Activated CD8-positive, alpha-beta memory T cell treated with anti-CD3 and anti-CD28 coated beads, Interleukin-2, amount 10 ng/mL, durations not matched to agents 7 days and 5 days (primary cell): ENCODE results near the gene CTNNA3. TPM values are rescaled to one million over a fixed set of nuclear protein-coding genes. Genes with fewer than 3 reads are reported as not detected.
A peak's percentile ranks its signal among the peaks of the same experiment; 100 is the strongest.
"Not testable (repeated sequence)": the region's sequence is repeated elsewhere in the genome, so short reads cannot be mapped to it uniquely, and the experiment has no call there.

Source experiments
- ATAC-seq: fragments of 150-1000 bp; cut with Tn5 transposase; one replicate; pipeline ENCODE4 v1.10.0; 2021; ENCODE audit warnings: moderate library complexity
- CTCF ChIA-PET: fragments of 350-600 bp; sonication (Branson Sonifier 250); formaldehyde crosslinking; loops from one replicate; lab custom pipeline; 2021; ENCODE audit warnings: antibody characterized with exemption; lab: Charles Lee
- DNase-seq: peaks from one replicate; pipeline ENCODE4 v3.0.0-alpha.2; 2020
- H3K27ac Mint-ChIP-seq: one replicate; pipeline ENCODE4 v1.8.0; 2021; ENCODE audit warnings: mild to moderate bottlenecking, mixed read lengths
- H3K27me3 Mint-ChIP-seq: one replicate; pipeline ENCODE4 v1.8.0; 2021; ENCODE audit warnings: mixed read lengths
- H3K36me3 Mint-ChIP-seq: one replicate; pipeline ENCODE4 v1.8.0; 2021; ENCODE audit warnings: mild to moderate bottlenecking, mixed read lengths
- H3K4me1 Mint-ChIP-seq: one replicate; pipeline ENCODE4 v1.8.0; 2021; ENCODE audit warnings: mixed read lengths
- H3K4me3 Mint-ChIP-seq: one replicate; pipeline ENCODE4 v1.8.0; 2021; ENCODE audit warnings: mild to moderate bottlenecking, moderate library complexity, mixed read lengths
- H3K9me3 Mint-ChIP-seq: one replicate; pipeline ENCODE4 v1.8.0; 2022; ENCODE audit warnings: low read depth, mixed read lengths
- total RNA-seq, 2 experiments: library from RNA; stranded (reverse); gene quantifications; one replicate each; pipeline ENCODE4 v1.2.3, GENCODE V29; 2021

CTNNA3 gene
- total RNA-seq, 2 experiments from 2014 or later = 0.61 TPM; not detected in 1

DNA sequence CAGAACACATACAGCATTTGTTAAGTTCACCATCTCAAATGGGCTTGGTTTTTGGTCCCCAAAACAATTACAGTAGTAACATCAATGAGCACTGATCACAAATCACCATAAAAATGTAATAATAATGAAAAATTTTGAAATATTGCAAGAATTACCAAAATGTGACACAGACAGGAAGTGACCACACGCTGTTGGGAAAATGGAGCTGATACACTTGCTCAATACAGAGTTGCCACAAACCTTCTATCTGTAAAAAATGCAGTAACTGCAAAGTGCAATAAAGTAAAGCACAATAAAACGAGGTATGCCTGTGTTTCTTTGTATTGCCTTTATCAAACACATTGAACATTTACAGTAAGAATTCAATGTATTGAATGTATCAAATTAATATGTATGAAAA, 262.7 kb downstream of the CTNNA3 start:
- no peaks in the 10 kb centered on the region for H3K9me3 Mint-ChIP-seq
- H3K4me3 Mint-ChIP-seq = no peak overlapping the region
- DNase-seq = no peak
- no peaks in the 10 kb centered on the region for H3K4me1 Mint-ChIP-seq
- H3K27me3 Mint-ChIP-seq = no peaks in the 10 kb centered on the region
- H3K27ac Mint-ChIP-seq = no peak overlapping the region
- CTCF ChIA-PET = no interaction called here
- no peak for ATAC-seq
- H3K36me3 Mint-ChIP-seq = no peaks in the 10 kb centered on the region

DNA sequence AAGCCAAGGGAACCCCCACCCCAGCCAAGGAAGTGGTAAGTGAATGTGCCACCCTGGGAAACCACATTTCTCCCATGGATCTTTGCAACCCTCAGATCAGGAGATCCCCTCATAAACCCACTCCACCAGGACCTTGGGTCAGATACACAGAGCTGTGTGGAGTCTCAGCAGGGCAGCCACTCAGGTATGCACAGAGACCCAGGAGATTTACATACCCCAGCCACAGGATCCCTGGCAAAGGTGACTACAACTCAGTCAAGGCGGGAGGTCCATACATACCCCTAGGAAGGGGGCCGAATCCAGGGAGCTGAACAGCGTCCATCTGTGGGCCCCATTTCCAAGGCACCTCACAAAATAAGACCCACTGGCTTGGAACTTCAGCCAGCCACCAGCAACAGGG, 293.4 kb downstream of the CTNNA3 start:
- H3K4me1 Mint-ChIP-seq = no peaks in the 10 kb centered on the region
- no peak for DNase-seq
- ATAC-seq = no peak
- H3K27ac Mint-ChIP-seq = no peak overlapping the region
- no peaks in the 10 kb centered on the region for H3K36me3 Mint-ChIP-seq
- CTCF ChIA-PET = no interaction called here
- H3K4me3 Mint-ChIP-seq = no peak overlapping the region
- H3K27me3 Mint-ChIP-seq = no peaks in the 10 kb centered on the region
- H3K9me3 Mint-ChIP-seq = no peaks in the 10 kb centered on the region

DNA sequence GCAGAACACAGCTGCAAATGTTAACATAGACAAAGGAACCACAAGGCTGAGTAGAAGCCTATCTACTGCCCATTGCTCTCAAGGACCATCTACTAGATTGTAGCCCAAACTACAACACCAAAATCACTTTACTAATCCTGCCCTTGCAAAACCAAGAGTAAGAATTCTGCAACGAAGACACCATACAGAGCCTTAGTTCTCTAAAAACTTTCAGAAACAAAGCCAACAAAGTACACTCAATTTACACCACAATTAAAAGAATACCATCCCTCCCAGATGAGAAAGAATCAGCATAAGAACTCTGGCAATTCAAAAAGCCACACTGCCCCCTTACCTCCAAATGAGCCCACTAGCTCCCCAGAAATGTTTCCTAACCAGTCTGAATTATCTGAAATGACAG, 294.3 kb downstream of the CTNNA3 start:
- ATAC-seq (no peak), DNase-seq (no peak)
- CTCF ChIA-PET = no interaction called here
- no peaks in the 10 kb centered on the region for H3K27me3 Mint-ChIP-seq
- H3K4me1 Mint-ChIP-seq = no peaks in the 10 kb centered on the region
- H3K4me3 Mint-ChIP-seq = no peak overlapping the region
- H3K27ac Mint-ChIP-seq = no peak overlapping the region
- no peaks in the 10 kb centered on the region for H3K9me3 Mint-ChIP-seq
- H3K36me3 Mint-ChIP-seq = no peaks in the 10 kb centered on the region

DNA sequence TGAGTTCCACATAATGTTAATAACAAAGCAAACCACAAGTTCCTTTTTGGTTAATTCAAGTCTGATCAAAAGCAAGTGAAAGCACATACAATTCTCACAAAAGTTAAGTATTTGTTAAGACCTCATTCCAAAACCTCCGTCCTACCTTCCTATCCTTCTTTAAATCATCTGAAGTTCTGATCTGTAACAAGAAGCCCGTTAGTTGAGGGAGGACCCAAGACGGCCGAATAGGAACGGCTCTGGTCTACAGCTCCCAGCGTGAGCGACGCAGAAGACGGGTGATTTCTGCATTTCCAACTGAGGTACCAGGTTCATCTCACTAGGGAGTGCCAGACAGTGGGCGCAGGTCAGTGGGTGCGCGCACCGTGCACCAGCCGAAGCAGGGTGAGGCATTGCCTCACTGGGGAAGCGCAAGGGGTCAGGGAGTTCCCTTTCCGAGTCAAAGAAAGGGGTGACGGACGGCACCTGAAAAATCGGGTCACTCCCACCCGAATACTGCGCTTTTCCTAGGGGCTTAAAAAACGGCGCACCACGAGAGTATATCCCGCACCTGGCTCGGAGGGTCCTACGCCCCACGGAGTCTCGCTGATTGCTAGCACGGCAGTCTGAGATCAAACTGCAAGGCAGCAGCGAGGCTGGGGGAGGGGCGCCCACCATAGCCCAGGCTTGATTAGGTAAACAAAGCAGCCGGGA, 309.0 kb downstream of the CTNNA3 start:
- H3K9me3 Mint-ChIP-seq, H3K36me3 Mint-ChIP-seq, H3K27ac Mint-ChIP-seq, ATAC-seq, DNase-seq, H3K4me1 Mint-ChIP-seq, CTCF ChIA-PET: not testable (repeated sequence)
- peaks cover 10% of the 10 kb centered on the region for H3K27me3 Mint-ChIP-seq
- H3K4me3 Mint-ChIP-seq = peak overlapping the region; percentile 36

DNA sequence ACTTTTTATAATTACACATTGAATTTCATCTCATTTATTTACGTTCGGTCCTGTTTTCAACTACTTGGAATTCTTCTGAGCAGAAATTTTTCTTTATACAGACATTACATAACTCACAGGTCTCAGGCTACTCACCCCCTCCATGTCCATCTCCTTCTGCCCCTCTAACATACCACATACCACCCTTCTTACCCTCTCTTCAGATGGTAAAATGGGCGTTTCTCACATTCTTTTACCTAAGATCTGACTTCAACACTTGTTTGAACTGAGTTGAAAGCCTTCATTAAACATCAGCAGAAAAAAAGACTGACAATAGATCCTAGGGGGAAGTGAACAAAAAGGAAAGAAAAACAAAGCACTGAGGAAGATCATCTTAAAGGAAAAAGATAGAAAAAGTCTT, 309.7 kb downstream of the CTNNA3 start:
- Mint-ChIP-seq H3K4me3 (no peak overlapping the region), H3K4me1 (peaks cover 3% of the 10 kb centered on the region), H3K9me3 (no peaks in the 10 kb centered on the region), H3K36me3 (no peaks in the 10 kb centered on the region), H3K27me3 (peaks cover 10% of the 10 kb centered on the region), H3K27ac (no peak overlapping the region)
- CTCF ChIA-PET = no interaction called here
- DNase-seq = no peak
- no peak for ATAC-seq

DNA sequence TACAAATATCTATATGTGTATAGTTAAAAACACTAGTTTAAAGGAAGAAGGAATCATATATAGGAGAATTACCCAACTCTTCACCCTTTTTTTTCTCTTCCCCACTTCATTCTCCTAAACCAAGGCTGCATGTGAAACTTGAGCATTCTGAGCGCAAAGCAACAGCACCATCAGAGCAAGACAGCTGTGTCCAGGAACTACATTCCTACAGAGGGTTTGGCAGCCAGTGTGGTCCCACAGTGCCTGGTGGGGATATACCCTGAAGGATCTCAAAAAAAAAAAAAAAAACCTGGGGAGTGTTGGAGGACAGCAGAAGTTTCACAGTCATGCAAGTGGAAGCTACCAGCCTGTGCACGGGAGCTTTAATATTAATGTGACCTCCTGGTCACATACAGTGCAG, 310.4 kb downstream of the CTNNA3 start:
- H3K4me1 Mint-ChIP-seq = peaks cover 3% of the 10 kb centered on the region
- no peaks in the 10 kb centered on the region for H3K9me3 Mint-ChIP-seq
- DNase-seq (no peak), ATAC-seq (no peak)
- H3K4me3 Mint-ChIP-seq = no peak overlapping the region
- CTCF ChIA-PET = no interaction called here
- H3K36me3 Mint-ChIP-seq = no peaks in the 10 kb centered on the region
- H3K27me3 Mint-ChIP-seq = peaks cover 10% of the 10 kb centered on the region
- no peak overlapping the region for H3K27ac Mint-ChIP-seq

DNA sequence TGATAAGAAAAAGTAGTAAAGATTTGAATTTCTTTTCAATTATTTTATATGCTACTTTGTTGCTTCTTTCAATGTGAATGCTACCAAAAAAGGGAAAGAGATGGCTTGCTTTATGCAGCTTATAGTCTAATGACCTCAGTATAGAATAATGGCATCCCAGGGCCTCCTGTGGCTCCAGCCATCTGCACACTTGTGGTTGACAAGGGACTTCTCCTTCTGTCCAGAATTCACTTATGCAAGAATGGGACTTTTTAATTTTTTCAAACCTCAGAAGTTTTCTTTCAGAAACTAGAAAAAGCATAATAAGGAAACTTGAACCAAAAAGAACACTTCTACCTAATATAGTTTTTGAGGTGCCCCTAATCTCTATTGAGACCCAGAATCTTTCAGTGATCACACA, 310.9 kb downstream of the CTNNA3 start:
- Mint-ChIP-seq H3K4me1 (peaks cover 3% of the 10 kb centered on the region), H3K4me3 (no peak overlapping the region), H3K36me3 (no peaks in the 10 kb centered on the region), H3K27me3 (peaks cover 10% of the 10 kb centered on the region), H3K9me3 (no peaks in the 10 kb centered on the region), H3K27ac (no peak overlapping the region)
- ATAC-seq = no peak
- CTCF ChIA-PET = no interaction called here
- DNase-seq = no peak

DNA sequence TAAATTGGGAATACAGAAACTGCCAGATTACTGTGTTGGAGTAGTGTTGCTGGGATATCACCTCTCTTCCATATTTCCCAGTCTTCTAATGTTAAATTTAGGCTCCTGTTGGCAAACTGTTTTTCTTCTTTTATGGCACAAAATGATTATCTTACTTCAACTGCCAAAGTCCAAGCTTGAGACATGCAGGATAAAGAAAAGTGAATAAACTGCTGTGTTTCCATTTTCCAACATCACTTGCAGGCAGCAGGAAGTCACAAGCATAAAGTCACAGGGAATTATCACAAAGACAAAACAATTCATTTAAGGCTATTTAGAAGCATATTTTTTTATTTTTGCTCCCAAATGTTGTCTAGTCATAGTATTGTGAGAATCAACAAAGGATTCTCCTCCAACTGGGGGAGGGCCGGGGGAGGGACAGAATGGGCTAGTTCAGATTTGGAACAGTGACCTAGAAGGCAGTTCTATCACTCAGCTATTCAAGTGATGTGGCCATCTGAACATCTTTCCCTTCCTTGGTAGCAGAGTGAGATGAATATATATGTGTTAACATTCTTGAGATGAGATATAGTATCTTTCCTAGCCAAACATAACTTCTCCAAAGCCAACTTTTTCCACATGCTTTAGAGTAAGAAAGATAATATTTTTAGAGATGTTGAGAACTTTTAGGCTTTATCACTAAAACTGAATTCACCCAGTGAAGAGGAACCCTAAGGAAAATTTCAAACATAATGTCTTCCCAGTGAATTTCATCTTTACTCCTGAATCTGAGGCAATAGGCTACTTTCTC, 364.7 kb downstream of the CTNNA3 start:
- Mint-ChIP-seq H3K4me3 (no peak overlapping the region), H3K27ac (no peak overlapping the region), H3K36me3 (no peaks in the 10 kb centered on the region), H3K4me1 (no peaks in the 10 kb centered on the region), H3K27me3 (no peaks in the 10 kb centered on the region), H3K9me3 (no peaks in the 10 kb centered on the region)
- DNase-seq (no peak), ATAC-seq (no peak)
- CTCF ChIA-PET = no interaction called here

DNA sequence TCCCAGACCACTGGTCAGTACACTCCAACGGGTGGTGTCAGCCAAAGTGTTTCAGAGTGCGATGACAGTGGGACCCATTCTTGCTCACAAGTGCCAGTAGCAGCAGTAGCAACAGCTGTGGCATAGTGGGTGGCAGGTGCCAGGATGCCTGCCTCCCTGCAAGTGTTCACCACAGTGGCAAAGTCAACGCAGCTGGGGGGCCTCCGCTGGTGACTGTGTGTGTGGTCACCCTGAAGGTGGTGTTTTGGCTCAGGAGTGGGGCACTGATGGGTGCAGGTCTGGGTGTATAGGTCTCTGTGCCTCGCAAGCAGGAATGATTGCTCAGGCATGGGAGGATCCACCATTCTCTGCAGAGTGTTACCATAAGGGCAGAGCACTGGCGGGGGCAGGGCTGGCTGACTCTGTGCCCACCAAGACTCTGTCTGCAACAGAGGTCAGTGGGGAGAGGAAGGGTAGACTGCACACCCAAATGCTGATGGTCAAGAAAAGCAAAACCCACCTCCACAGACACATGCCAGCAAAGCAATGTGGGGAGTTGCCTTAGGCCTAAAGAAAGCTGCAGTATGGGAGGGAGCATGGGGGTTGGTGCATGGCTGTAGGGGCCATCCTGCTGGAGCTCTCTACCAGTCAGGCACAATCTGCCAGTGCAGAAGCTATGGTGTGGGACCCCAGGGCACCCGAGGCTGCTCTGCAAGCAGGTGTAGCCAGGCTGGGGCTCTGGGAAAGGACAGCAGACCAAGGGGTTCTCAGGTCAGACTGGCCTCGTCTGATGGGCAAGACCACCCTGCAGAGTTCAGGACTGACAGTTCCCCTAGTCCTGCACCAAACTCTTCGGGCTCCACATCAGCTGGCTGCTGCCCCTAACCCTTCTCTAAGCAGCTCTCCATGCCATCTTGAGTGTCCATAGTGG, 368.1 kb downstream of the CTNNA3 start:
- Mint-ChIP-seq H3K27me3 (no peaks in the 10 kb centered on the region), H3K4me1 (no peaks in the 10 kb centered on the region), H3K36me3 (no peaks in the 10 kb centered on the region), H3K4me3 (no peak overlapping the region), H3K27ac (no peak overlapping the region), H3K9me3 (no peaks in the 10 kb centered on the region)
- ATAC-seq (no peak), DNase-seq (no peak)
- CTCF ChIA-PET = no interaction called here

DNA sequence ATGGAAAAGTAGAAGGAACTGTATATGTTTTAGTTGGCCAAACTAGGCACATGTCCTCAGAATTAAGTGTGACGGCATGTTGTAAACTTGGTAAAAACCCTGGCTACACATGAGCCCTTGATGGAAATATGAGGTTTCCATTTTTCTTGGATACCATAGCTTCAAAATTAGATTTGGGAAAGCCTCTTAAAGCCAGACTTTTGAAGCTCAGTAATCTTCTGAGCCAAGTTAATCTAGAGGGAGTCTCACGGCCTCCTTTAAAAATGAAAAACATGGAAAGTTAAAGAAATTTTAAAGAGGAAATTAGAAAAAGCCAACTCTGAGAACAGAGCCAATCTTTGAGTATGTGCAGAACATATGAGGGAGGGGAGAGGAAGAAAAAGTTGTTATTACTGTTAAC, 376.0 kb downstream of the CTNNA3 start:
- Mint-ChIP-seq H3K9me3 (no peaks in the 10 kb centered on the region), H3K36me3 (no peaks in the 10 kb centered on the region), H3K4me3 (no peak overlapping the region), H3K27ac (no peak overlapping the region), H3K27me3 (no peaks in the 10 kb centered on the region), H3K4me1 (no peaks in the 10 kb centered on the region)
- DNase-seq (no peak), ATAC-seq (no peak)
- CTCF ChIA-PET = no interaction called here

DNA sequence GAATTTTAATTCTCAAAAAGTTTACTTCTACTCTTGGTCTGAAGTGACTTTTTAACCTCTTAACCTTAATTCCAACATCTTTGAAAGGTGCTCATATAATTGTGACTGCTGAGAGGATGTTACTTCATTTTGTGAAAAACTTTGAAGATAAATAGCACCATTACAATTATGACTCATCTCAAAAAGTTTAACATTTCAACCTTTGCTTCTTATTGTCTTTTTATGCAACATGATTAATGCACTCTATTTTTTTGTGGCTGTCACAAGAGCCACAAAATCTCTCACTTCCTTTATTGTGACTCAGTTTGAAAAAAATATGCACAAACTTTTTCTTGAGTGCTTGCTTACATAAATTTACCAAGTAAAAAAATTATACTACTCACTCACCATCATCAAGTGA, 387.1 kb downstream of the CTNNA3 start:
- peaks cover 6% of the 10 kb centered on the region for H3K9me3 Mint-ChIP-seq
- H3K4me3 Mint-ChIP-seq = no peak overlapping the region
- no peaks in the 10 kb centered on the region for H3K27me3 Mint-ChIP-seq
- H3K4me1 Mint-ChIP-seq = peaks cover 2% of the 10 kb centered on the region
- H3K36me3 Mint-ChIP-seq = no peaks in the 10 kb centered on the region
- DNase-seq = no peak
- H3K27ac Mint-ChIP-seq = no peak overlapping the region
- CTCF ChIA-PET = no interaction called here
- ATAC-seq = no peak

DNA sequence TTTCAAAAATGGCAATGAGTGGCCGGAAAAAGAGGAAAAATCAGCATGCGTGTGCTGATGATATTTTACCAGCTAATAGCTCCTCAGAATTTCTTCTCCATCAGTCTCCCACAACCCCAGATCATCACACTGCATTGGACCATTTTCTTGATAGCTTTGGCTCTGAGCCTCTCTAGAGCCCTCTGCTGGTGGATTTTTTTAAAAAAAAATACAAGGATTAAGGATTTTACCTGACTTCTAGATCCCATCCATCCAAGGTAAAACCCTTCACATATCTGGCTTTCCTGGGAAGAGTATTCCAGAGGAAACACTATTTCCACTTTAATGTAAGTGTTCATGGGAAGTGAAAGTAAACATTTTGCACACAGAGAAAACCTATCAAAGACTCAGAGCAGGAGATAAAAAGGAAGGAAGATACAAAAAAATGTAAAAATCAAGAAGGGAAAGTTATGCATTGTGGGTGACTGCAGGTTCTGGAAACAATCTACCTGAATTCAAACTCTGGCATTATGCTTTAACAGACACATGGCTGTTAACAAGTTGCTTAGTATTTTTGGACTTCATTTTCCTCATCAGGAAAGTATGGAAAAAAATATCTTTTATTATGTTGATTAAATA, 389.3 kb downstream of the CTNNA3 start:
- peaks cover 4% of the 10 kb centered on the region for H3K9me3 Mint-ChIP-seq
- ATAC-seq (no peak), DNase-seq (no peak)
- H3K4me3 Mint-ChIP-seq = no peak overlapping the region
- CTCF ChIA-PET = no interaction called here
- H3K36me3 Mint-ChIP-seq = no peaks in the 10 kb centered on the region
- H3K27me3 Mint-ChIP-seq = no peaks in the 10 kb centered on the region
- H3K4me1 Mint-ChIP-seq = peaks cover 2% of the 10 kb centered on the region
- no peak overlapping the region for H3K27ac Mint-ChIP-seq

DNA sequence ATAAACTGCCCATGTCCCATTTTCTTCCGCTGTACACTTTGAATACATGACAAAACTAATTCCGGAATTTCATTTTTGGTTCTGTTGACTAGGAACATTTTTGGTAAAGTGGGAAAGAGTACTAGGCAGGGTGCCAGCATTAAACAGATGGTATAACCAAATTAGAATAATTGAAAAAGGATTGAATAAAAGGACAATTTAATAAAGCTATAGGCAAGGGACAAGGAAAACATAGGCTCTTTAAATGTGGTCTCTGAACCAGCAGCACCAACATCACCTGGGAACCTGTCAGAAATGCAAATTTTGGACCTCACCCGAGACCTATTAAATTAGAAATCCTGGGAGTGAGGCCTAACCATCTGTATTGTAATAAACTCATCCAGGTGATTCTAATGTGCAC, 393.3 kb downstream of the CTNNA3 start:
- H3K4me1 Mint-ChIP-seq = no peaks in the 10 kb centered on the region
- no peak overlapping the region for H3K4me3 Mint-ChIP-seq
- CTCF ChIA-PET = no interaction called here
- no peaks in the 10 kb centered on the region for H3K9me3 Mint-ChIP-seq
- no peak for DNase-seq
- no peaks in the 10 kb centered on the region for H3K36me3 Mint-ChIP-seq
- ATAC-seq = no peak
- H3K27ac Mint-ChIP-seq = no peak overlapping the region
- no peaks in the 10 kb centered on the region for H3K27me3 Mint-ChIP-seq
